Tibial nerve (tissue), 4 donors: Measurements from ENCODE around the gene USP6NL. TPM values are rescaled to one million over a fixed set of nuclear protein-coding genes. Genes with fewer than 3 reads are reported as not detected.

Source experiments
- DNase-seq, 2 donors: peaks; one replicate each; pipeline ENCODE4 v3.0.0-alpha.2; 2019; ENCODE audit warnings: low spot score in 2 of 2
- H3K27ac ChIP-seq, 4 donors: fragments of 200-600 bp; sonication (generic) in 3 of 4; one replicate each; pipeline ENCODE4 v1.5.1; 2017 to 2019; ENCODE audit warnings: mild to moderate bottlenecking in 1 of 4
- H3K27me3 ChIP-seq, 2 donors: fragments of 200-600 bp; sonication (generic) in 1 of 2; one replicate each; pipeline versions ENCODE4 v1.5.1 to v1.6.0; 2017 to 2019
- H3K36me3 ChIP-seq, 3 donors: fragments of 200-600 bp; sonication (generic); one replicate each; pipeline ENCODE4 v1.5.1; 2018 to 2019
- H3K4me1 ChIP-seq, 4 donors: fragments of 200-600 bp; sonication (generic) in 3 of 4; one replicate each; pipeline ENCODE4 v1.5.1; 2017 to 2019
- H3K4me3 ChIP-seq, 4 donors: fragments of 200-600 bp; sonication (generic) in 3 of 4; one replicate each; pipeline ENCODE4 v1.5.1; 2017 to 2019; ENCODE audit warnings: mild to moderate bottlenecking in 1 of 4, moderate library complexity in 1 of 4
- H3K9me3 ChIP-seq, 4 donors: fragments of 200-600 bp; sonication (generic) in 3 of 4; one replicate each; pipeline ENCODE4 v1.5.1; 2017 to 2019
- EP300 ChIP-seq, 2 donors: sonication (generic); formaldehyde crosslinking; IDR thresholded peaks; one replicate each; pipeline ENCODE4 v1.6.1; 2017; ENCODE audit warnings: antibody characterized with exemption in 2 of 2, mild to moderate bottlenecking in 1 of 2
- POLR2A ChIP-seq, 2 donors: fragments of 450-650 bp; IDR thresholded peaks; one replicate each; pipeline ENCODE4 v1.6.1; 2017; ENCODE audit warnings: antibody characterized with exemption in 2 of 2, mild to moderate bottlenecking in 2 of 2, moderate library complexity in 2 of 2
- WGBS, 2 donors: methylation state at CpG; one replicate each; pipeline ENCODE4 v1.1.5; 2018; 5-methylcytosine and 5-hydroxymethylcytosine counted together
- total RNA-seq, 4 donors: library from RNA; depleted of rRNA; stranded (reverse); fragments of >200 nt; gene quantifications; one replicate each; pipeline ENCODE4 v1.1.0, GENCODE V29; 2016
- TF ChIP-seq, protein P1 (sequence below), 5 experiments: fragments of 200-600 bp in 3 of 5; fragments of 450-650 bp in 2 of 5; sonication (generic) in 3 of 5; IDR thresholded peaks; one replicate each; pipeline ENCODE4 v1.5.1; 2016 to 2019; ENCODE audit warnings: antibody characterized with exemption in 5 of 5, mild to moderate bottlenecking in 3 of 5, moderate library complexity in 2 of 5

Gene USP6NL
- total RNA-seq, 4 donors from 2014 or later = 21.8 to 33.9 (median 25.0) TPM

DNA sequence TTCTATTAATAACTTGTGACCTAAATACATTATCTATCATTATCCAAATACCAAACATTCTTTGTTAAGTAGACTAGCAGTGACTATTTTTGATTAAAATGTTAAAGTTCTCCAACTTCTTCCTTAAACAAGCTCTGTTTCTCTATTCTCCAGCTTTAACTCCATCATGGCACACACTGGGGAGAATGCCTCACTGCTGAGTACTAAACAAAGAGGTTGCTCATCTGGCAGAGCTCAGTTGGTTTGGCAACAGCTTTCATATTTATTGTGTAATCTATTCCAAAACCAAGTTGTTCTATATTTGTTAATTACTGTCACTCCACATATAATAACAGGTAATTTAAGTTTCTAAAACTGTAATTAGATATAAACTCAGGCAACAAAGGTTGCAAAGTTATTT, 89.6 kb downstream of the USP6NL start:
- peaks cover 0 to 60% (median 12%) of the 10 kb centered on the region in 4 donors for H3K4me1 ChIP-seq
- TF ChIP-seq, protein P1, sequence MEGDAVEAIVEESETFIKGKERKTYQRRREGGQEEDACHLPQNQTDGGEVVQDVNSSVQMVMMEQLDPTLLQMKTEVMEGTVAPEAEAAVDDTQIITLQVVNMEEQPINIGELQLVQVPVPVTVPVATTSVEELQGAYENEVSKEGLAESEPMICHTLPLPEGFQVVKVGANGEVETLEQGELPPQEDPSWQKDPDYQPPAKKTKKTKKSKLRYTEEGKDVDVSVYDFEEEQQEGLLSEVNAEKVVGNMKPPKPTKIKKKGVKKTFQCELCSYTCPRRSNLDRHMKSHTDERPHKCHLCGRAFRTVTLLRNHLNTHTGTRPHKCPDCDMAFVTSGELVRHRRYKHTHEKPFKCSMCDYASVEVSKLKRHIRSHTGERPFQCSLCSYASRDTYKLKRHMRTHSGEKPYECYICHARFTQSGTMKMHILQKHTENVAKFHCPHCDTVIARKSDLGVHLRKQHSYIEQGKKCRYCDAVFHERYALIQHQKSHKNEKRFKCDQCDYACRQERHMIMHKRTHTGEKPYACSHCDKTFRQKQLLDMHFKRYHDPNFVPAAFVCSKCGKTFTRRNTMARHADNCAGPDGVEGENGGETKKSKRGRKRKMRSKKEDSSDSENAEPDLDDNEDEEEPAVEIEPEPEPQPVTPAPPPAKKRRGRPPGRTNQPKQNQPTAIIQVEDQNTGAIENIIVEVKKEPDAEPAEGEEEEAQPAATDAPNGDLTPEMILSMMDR (IDR thresholded peaks at IDR 0.05) = no peak
- TF ChIP-seq POLR2A (IDR thresholded peaks at IDR 0.05) = no peak
- no peak for TF ChIP-seq EP300 (IDR thresholded peaks at IDR 0.05)
- H3K36me3 ChIP-seq = peaks cover 0 to 2% (median 0%) of the 10 kb centered on the region in 3 donors
- H3K27ac ChIP-seq = peak overlapping the region in 2 of 4 donors; percentile 55 to 90
- no peaks in the 10 kb centered on the region for H3K9me3 ChIP-seq
- DNase-seq = peak in 1 of 2 donors; percentile 24
- H3K27me3 ChIP-seq = no peaks in the 10 kb centered on the region
- no peak overlapping the region for H3K4me3 ChIP-seq

DNA sequence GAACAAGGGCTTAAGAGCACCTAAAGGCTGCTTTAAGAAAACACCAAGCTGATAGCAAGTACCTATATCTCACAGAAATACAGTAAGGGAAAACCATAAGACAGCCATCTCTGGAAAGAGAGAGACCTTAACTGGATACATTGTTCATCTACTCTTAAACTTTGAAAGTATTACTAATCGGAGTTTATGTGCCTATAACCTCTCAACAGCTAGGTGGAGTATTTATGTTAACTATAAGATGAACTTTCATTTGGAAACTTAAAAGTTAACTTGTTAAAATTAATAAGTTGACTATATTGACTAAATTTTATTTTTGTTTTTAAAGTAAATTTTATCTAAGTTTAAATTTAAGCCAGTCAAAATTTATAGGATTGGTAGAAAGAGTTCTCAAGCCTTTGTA, 90.6 kb downstream of the USP6NL start:
- 86 to 91% methylated on average over 1 of the region's 1 CpG for WGBS, 2 donors
- Histone ChIP-seq H3K36me3 (no peaks in the 10 kb centered on the region), H3K4me1 (peaks cover 0 to 62% (median 18%) of the 10 kb centered on the region in 4 donors), H3K4me3 (no peak overlapping the region), H3K9me3 (no peaks in the 10 kb centered on the region), H3K27ac (no peak overlapping the region), H3K27me3 (no peaks in the 10 kb centered on the region)
- TF ChIP-seq EP300 (IDR thresholded peaks at IDR 0.05) (no peak), POLR2A (IDR thresholded peaks at IDR 0.05) (no peak)
- DNase-seq = no peak

DNA sequence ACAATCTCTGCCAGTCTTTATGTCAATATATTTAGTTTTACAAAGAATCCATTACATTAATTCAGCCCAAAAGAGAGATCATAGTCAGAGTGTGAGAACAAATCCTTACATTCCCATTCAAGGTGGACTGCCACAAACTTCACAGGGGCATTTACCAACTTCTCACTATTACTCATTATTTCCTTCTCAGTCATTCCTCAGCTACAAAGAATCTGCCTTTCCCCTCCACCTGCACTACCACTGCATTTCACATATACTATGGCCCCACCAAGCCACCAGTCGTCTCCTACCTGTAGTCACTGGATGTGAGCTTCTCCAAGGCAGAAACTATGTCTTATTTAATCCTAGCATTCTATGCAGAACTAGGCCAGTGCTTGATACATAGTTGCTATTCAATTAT, 94.3 kb downstream of the USP6NL start:
- TF ChIP-seq POLR2A (IDR thresholded peaks at IDR 0.05) (no peak), EP300 (IDR thresholded peaks at IDR 0.05) (no peak)
- TF ChIP-seq, protein P1 (IDR thresholded peaks at IDR 0.05) = no peak
- WGBS, 2 donors = 42 to 93% methylated on average over 1 of the region's 1 CpG

DNA sequence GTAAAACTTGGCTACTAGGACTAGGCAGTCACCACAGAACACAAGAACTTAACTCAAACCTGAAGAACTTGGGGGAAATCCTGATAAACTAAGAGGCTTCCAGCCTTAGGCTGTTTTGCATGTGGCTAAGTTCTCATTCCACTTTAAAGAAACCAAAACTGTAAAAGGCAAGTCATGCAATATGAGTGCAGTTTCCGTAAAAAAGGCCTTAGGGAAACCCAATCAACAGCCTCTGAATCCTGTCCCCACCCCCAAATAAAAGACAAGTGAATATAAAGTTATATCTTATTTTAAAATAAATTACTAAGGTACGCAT, 95.1 kb downstream of the USP6NL start:
- Histone ChIP-seq H3K4me1 (peaks cover 0 to 36% (median 7%) of the 10 kb centered on the region in 4 donors), H3K27ac (no peak overlapping the region), H3K27me3 (no peaks in the 10 kb centered on the region), H3K4me3 (no peak overlapping the region), H3K9me3 (no peaks in the 10 kb centered on the region), H3K36me3 (no peaks in the 10 kb centered on the region)
- TF ChIP-seq EP300 (IDR thresholded peaks at IDR 0.05) (no peak), POLR2A (IDR thresholded peaks at IDR 0.05) (no peak)
- TF ChIP-seq, protein P1 (IDR thresholded peaks at IDR 0.05) = no peak
- WGBS, 2 donors = 70 to 76% methylated on average over 2 of the region's 2 CpGs
- no peak for DNase-seq

More for the DNA sequence above, 94.3 kb downstream of the USP6NL start:
- no peaks in the 10 kb centered on the region for H3K9me3 ChIP-seq
- H3K4me1 ChIP-seq = peaks cover 0 to 43% (median 7%) of the 10 kb centered on the region in 4 donors
- H3K27me3 ChIP-seq = no peaks in the 10 kb centered on the region
- no peak overlapping the region for H3K27ac ChIP-seq
- no peaks in the 10 kb centered on the region for H3K36me3 ChIP-seq
- no peak for DNase-seq
- no peak overlapping the region for H3K4me3 ChIP-seq

DNA sequence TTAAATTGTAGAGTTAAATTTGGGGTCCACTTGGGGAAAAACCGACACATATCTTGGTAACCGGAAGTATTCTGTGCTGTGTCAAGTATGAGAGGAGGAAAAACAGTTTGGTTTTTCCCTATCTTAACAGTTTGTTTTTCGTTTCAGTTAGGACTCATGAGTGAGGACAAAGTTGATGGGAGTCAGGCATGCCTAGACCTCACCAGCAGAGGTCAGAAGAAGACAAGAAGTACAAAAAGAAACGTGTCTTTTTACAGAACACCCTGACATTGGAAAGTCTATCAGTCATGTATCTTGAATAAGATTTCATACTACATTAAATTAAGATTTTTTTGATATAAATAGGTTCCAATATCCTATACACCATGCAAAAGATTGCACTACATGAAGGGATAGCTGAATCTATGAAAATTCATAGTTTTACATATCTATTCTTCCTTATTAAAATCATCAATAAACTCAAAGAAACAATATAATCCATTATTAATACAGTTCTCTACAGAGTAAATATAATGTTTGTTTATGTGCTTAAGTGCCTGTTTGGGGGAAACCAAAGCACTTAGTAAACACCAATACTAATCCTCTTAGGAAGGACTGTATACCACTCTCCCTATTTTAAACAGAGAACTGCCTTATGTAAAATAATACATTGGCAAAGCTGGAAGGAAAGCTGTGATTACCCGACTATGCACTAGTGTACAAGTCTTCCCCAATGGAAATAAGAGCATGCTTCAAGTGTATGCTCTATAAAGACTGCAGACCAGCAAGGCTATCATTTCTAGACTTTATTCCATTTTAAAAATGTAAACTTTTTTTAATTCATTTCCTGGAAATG, 95.6 kb downstream of the USP6NL start:
- TF ChIP-seq EP300 (IDR thresholded peaks at IDR 0.05) = no peak
- TF ChIP-seq, protein P1 (IDR thresholded peaks at IDR 0.05) = peak; percentile 64 to 88 (median 80)
- H3K9me3 ChIP-seq = no peaks in the 10 kb centered on the region
- DNase-seq = peak in 1 of 2 donors; percentile 71
- WGBS, 2 donors = 11 to 16% methylated on average over 5 of the region's 5 CpGs
- no peaks in the 10 kb centered on the region for H3K36me3 ChIP-seq
- H3K27me3 ChIP-seq = no peaks in the 10 kb centered on the region
- H3K27ac ChIP-seq = no peak overlapping the region
- no peak overlapping the region for H3K4me3 ChIP-seq
- H3K4me1 ChIP-seq = peaks cover 0 to 39% (median 7%) of the 10 kb centered on the region in 4 donors
